CD4-positive, alpha-beta T cell treated with Interleukin-6 at 100 ng/mL for 8 hours (primary cell): ENCODE results near the gene ADCY9.

ENCODE experiments used
- DNase-seq: peaks from one replicate; pipeline ENCODE4 v3.0.0-alpha.2; 2020; ENCODE audit warnings: mixed read lengths, low spot score

Gene ADCY9

DNA sequence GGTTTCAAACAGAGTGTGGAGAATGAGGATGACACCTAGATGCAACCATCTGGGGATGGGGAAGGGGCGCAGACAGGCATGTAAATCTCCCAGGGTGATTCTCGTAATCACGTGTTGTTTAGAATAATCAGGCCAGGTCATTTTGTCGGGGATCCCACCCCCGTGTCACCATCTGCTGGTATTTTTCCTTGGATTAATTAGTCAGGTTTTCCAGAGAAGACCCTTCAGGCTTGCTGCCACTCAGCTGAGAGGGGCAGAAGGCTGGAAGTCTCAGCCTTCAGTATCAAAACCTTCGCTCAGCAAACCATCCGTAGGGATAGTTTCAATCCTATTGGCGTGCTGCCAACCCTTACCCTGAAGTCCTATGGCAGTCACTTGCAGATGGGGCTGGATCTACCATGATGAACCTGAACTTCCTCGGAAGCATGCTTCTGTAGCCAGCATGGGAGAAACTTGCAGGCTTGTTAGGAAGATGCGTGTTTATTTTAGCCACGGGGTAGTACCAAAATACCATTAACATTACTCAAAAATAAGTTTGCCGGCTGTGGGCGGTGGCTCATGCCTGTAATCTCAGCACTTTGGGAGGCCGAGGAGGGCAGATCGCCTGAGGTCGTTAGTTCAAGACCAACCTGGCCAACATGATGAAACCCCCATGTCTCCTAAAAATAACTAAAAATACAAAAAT is 7.5 kb upstream of the ADCY9 start:
- no peak for DNase-seq

DNA sequence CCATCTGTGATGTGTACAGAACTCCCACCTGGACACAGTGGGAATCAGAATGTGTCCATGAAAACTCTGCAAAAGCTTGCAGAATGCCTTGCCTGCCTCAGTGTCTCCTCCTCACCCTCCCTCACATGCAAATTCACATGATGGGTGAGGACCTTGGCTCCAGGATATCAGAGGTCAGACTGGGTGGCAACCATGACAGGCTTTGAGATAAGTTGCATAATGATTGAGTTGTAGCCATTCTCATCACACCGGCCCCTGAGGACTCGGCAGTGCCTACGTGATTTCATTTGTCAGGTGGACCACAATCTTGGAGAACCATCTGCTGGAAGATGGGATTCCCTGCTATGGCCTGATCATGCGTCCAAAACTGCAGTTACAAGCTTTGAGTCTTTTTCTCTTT is 3.9 kb upstream of the ADCY9 start:
- DNase-seq, result no peak

DNA sequence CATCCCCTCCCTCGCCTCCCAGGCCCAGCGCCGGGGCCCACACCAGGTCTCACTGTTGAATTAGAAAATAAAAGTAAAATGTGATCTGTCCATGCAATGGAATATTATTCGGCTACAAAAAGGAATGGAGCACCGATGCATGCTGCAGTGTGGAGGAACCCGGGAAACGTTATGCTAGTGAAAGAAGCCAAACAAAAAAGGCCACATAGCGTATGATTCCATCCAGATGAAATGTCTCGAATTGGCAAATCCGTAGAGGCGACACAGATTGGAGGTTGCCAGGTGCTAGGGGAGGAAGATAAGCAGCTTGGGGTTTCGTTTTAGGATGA is 972 bp upstream of the ADCY9 start:
- DNase-seq, result no peak

- no peak for DNase-seq
Observed at GRCh38 chr16:4115949-4116318, 308 bp downstream of the ADCY9 start.

- peak; percentile 14 for DNase-seq
Observed at GRCh38 chr16:4115209-4115948, 863 bp downstream of the ADCY9 start.

GRCh38 chr16:4114257-4115208 is 1.7 kb downstream of the ADCY9 start:
- no peak for DNase-seq

DNA sequence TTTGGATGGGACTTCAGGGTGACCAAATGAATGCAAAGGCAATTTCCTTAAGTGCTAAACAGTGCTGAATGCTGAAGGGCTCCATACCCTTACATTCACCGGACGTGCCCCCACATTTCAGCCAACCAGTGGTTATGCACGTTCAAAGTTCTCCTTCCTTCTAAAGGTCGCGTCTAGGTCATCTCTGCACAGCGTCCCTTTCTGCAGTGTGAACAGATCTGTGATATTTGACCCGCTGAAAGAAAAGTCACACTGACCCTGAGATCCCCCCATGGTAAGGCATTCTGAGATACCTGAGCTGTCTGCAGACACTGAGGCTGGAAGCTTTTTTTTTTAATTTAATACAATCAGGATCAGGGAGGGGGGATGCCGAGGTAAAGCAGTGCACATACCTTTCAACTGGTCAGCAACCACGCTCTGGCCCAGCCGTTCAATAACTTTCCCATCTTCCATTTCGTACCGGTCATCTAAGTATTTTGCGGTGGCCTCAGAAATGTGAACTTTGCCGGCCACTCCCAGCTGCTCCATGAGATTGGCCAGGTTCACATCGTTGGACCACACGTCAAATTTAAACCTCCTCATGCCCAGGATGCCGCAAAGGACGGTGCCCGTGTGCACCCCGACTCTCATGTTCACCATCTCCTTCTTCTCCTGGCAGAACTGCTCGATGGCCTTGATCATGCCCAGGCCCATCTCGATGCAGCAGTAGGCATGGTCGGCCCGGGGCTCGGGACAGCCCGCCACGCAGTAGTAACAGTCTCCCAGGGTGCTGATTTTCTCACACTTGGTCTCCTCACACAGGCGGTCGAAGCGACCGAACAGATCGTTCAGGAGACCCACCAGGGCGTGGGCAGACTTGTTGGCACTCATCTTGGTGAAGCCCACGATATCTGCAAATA is 2.6 kb downstream of the ADCY9 start:
- no peak for DNase-seq

DNA sequence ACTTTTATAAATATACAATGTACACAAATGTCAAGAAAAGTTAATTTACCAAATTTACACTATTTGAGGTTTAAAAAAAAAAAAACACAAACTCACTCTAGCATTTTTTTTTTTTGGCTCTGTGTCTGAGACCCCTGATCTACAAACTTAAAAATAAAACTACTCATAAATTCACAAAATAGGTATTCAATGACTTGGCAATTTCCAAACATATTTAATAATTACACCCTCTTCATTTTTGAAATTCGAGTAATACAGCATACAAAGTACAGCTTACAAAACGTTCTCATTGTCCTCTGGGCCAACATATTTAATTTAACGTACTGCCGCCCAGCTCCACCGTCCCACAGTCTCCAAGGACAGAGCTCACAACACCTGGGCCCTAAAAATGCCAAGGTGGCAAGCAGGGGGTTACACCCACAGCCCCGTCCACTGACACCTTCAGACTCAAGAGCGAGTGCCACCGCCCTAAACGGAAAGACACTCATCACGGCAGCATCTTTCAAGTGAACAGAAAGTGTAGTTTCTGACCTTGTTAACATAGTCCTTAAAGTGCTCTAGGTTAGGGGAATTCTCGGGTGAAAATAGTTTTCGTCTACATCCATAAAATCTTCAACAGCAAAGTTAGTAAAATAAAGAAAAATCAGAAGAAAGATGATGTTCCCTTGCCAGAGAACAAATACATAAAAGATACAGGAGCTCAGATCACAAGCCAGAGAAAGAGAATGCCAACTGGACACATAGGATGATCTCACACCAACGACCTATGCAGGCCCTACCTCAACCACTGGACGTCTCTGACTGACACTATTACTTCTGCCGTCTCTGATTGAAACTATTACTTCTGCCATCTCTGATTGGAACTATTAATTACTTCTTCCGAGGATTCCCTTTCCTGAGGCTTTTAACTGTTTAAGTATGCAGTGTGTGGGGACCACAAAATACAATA is 4.2 kb downstream of the ADCY9 start:
- no peak for DNase-seq

- DNase-seq, result no peak
Observed at GRCh38 chr16:4110680-4111079, 5.6 kb downstream of the ADCY9 start.

DNA sequence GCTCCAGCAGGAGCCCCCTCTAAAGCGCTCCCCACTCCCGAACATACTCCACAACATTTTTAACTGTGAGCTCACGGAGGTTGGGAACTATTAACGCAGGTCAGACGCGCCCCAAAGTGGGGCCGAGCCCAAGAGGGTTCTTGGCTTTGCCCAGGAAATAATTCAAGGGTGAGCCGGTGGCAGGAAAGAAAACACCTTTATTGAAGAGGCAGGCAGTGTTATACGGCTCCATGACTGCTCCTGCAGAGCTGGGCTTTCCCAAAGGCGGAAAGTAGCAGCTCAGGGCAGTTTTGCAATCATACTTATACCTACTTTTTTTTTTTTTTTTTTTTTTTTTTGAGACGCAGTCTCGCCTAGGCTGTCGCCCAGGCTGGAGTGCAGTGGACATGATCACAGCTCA is 6.2 kb downstream of the ADCY9 start:
- DNase-seq, result no peak

DNA sequence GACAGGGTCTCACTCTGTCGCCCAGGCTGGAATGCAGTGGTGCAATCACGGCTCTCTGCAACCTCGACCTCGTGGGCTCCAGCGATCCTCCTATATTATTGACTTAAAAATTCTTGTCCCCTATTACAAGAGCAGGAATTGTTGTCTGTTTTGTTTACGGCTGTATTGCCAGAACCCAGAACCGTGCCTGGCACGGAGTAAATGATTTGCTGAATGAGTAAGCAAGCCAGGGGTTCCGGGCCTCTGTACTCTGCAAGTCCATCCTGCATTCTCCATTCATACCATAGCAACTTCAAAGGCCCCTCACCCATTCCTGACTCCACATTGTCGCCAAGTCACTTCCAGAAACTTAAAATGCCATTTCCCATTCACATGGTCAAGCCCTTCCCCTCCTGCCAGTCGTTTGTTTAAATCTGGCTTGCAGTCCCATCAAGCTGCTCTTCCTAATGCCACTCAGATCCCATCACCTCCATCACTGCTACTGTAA is 6.9 kb downstream of the ADCY9 start:
- no peak for DNase-seq

DNA sequence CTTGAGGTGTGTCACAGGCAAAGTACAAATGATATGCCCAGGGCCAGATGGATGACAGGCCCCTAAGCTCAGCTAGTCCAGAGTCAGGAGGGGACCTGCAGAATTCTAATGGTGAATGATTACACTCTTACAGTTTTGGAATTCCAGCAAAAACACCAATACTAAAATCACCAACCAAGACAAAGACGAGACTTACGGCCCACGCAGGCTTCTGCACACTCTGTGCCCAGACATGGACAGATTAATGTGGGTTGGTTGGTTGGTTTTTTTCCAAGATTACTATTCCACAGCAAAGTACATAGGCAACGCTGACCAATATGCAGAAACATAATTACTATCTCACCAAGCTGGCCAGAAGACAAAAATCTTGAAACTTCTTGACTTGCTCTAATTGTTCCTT is 9.7 kb downstream of the ADCY9 start:
- DNase-seq, result no peak

GRCh38 chr16:4105848-4106247 is 10.4 kb downstream of the ADCY9 start:
- DNase-seq, result no peak

DNA sequence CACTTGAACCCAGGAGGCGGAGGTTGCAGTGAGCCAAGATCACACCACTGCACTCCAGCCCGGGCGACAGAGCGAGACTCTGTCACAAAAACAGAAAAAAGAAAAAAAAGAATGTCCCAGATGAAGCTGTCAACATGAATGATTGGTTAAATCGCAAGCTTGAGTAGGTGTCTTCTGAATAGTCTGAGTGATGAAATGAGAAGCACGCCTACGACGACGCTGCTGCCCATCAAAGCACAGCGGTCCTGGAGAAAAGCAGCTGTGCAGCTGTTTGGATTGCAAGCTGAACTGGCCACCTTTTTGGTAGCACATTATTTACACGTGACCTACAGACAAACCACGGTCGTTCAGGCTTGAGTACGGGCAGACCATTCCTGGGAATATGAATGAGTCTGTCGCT is 12.5 kb downstream of the ADCY9 start:
- no peak for DNase-seq

GRCh38 chr16:4101421-4102219 is 14.6 kb downstream of the ADCY9 start:
- no peak for DNase-seq

GRCh38 chr16:4098501-4098900 is 17.7 kb downstream of the ADCY9 start:
- DNase-seq, result no peak

DNA sequence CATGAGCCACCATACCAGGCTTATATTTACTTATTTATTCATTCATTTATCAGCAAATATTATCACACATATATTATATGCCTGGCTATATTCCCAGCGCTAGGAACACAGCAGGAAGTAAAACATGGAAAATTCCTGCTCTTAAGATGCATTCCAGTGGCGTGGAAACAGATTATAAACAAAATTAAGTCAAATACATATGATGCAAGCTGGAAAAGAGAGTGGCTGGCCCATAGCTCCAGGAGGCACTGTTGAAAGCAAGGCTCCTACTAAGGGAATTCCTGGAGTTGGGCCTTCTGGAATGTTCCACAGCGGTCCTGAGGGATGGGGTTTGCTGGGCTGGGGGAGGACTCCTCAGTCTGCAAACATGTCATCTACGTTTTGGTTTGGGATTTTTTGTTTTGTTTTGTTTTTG is 18.4 kb downstream of the ADCY9 start:
- DNase-seq, result no peak

- no peak for DNase-seq
Observed at GRCh38 chr16:4096509-4096908, 19.7 kb downstream of the ADCY9 start.

- no peak for DNase-seq
Observed at GRCh38 chr16:4094127-4094773, 22.0 kb downstream of the ADCY9 start.
